H1 (cell line): ENCODE measurements around the gene ARHGAP26. TPM values are rescaled to one million over a fixed set of nuclear protein-coding genes. Genes with fewer than 3 reads are reported as not detected.

Experiments used
- CTCF ChIA-PET: fragments of 300-600 bp; sonication (Branson Sonifier 250); formaldehyde crosslinking; loops from one replicate; lab custom pipeline; 2021; ENCODE audit not compliant: partially characterized antibody; lab: Charles Lee
- POLR2A ChIA-PET: fragments of 300-600 bp; sonication (Branson Sonifier 250); formaldehyde crosslinking; loops from one replicate; lab custom pipeline; 2021; ENCODE audit warnings: inconsistent platforms; ENCODE audit not compliant: partially characterized antibody; lab: Charles Lee
- DNase-seq, 2 experiments: peaks; one replicate each; pipeline versions ENCODE4 v3.0.0 to v3.0.0-alpha.2; 2010 to 2022; ENCODE audit warnings: low spot score in 2 of 2, low read depth in 1 of 2, mixed read lengths in 1 of 2
- FAIRE-seq: peaks from 2 replicates; lab custom pipeline; 2011; peaks lifted over from hg19 to GRCh38; lab: Jason Lieb, UNC
- H2AFZ ChIP-seq: 2 replicates; pipeline ENCODE4 v1.8.1; 2012; ENCODE audit warnings: low read length, inconsistent platforms
- H2AK5ac ChIP-seq: 2 replicates; pipeline ENCODE4 v1.6.1; 2013; ENCODE audit warnings: low read depth, low read length
- H2BK120ac ChIP-seq: replicated peaks from 2 replicates; pipeline ENCODE3; 2013; ENCODE audit warnings: low read depth, low read length, inconsistent platforms
- H2BK12ac ChIP-seq: 2 replicates; pipeline ENCODE4 v1.6.1; 2013; ENCODE audit warnings: low read depth, low read length
- H2BK15ac ChIP-seq: 2 replicates; pipeline ENCODE4 v1.6.1; 2013; ENCODE audit warnings: low read length
- H2BK20ac ChIP-seq: 2 replicates; pipeline ENCODE4 v1.6.1; 2013; ENCODE audit warnings: low read length
- H2BK5ac ChIP-seq: 2 replicates; pipeline ENCODE4 v1.6.1; 2013; ENCODE audit warnings: low read depth, low read length
- H3K14ac ChIP-seq: 2 replicates; pipeline ENCODE4 v1.6.1; 2013; ENCODE audit warnings: inconsistent platforms; ENCODE audit not compliant: insufficient read length
- H3K18ac ChIP-seq: 2 replicates; pipeline ENCODE4 v1.6.1; 2013; ENCODE audit warnings: low read length; ENCODE audit errors: extremely low read depth
- H3K23ac ChIP-seq: 2 replicates; pipeline ENCODE4 v1.6.1; 2013; ENCODE audit warnings: inconsistent platforms; ENCODE audit not compliant: insufficient read length
- H3K23me2 ChIP-seq: 2 replicates; pipeline ENCODE4 v1.6.1; 2013; ENCODE audit warnings: low read depth, low read length
- H3K27ac ChIP-seq: 2 replicates; pipeline ENCODE4 v1.6.1; 2011; ENCODE audit warnings: low read depth, low read length, inconsistent platforms
- H3K27me3 ChIP-seq, 4 experiments: replicated peaks in 1 of 4; 1 replicate in 1 of 4; 2 replicates in 3 of 4; pipeline versions ENCODE4 v1.6.1 to v1.8.1; 2011 to 2013; ENCODE audit warnings: low read length in 3 of 4, mild to moderate bottlenecking in 3 of 4, inconsistent platforms in 2 of 4, mixed read lengths in 2 of 4, moderate library complexity in 1 of 4; ENCODE audit not compliant: control insufficient read depth in 3 of 4, insufficient read depth in 3 of 4; ENCODE audit errors: extremely low read depth in 1 of 4
- H3K36me3 ChIP-seq, 4 experiments: 2 replicates each; pipeline versions ENCODE4 v1.6.1 to v1.8.1; 2011 to 2013; ENCODE audit warnings: mild to moderate bottlenecking in 4 of 4, low read length in 3 of 4, moderate library complexity in 2 of 4, control low read depth in 1 of 4, inconsistent platforms in 1 of 4; ENCODE audit not compliant: insufficient read depth in 4 of 4, control insufficient read depth in 2 of 4
- H3K4ac ChIP-seq: replicated peaks from 2 replicates; pipeline ENCODE3; 2013; ENCODE audit warnings: low read length, low read depth, mixed read lengths, inconsistent platforms; ENCODE audit not compliant: insufficient read length
- H3K4me1 ChIP-seq, 4 experiments: replicated peaks in 1 of 4; 1 replicate in 1 of 4; 2 replicates in 3 of 4; pipeline versions ENCODE4 v1.6.1 to v1.8.1; 2011 to 2013; ENCODE audit warnings: low read length in 3 of 4, inconsistent platforms in 2 of 4, mixed read lengths in 1 of 4; ENCODE audit not compliant: insufficient read depth in 4 of 4, control insufficient read depth in 3 of 4
- H3K4me2 ChIP-seq, 2 experiments: 2 replicates each; pipeline versions ENCODE4 v1.6.1 to v1.8.1; 2011 to 2013; ENCODE audit warnings: low read depth in 2 of 2, low read length in 2 of 2, control low read depth in 1 of 2, inconsistent platforms in 1 of 2, mild to moderate bottlenecking in 1 of 2; ENCODE audit not compliant: insufficient read depth in 1 of 2
- H3K4me3 ChIP-seq, 4 experiments: fragments of 200-600, 300-600 bp in 1 of 4; sonication (generic), shearing (Covaris generic), sonication (Bioruptor Twin) in 1 of 4; 2 replicates each; pipeline versions ENCODE4 v1.5.1 to v1.8.1; 2011 to 2016; ENCODE audit warnings: low read length in 4 of 4, low read depth in 3 of 4, control low read depth in 2 of 4, inconsistent platforms in 2 of 4, mild to moderate bottlenecking in 2 of 4, mixed read lengths in 1 of 4, moderate library complexity in 1 of 4; ENCODE audit not compliant: insufficient read depth in 2 of 4; ENCODE audit errors: extremely low read depth in 1 of 4
- H3K56ac ChIP-seq: replicated peaks from 2 replicates; pipeline ENCODE3; 2013; ENCODE audit warnings: low read depth, mild to moderate bottlenecking, mixed read lengths, low read length, inconsistent platforms; ENCODE audit not compliant: insufficient read length
- H3K79me1 ChIP-seq: 2 replicates; pipeline ENCODE4 v1.6.1; 2013; ENCODE audit warnings: low read depth, low read length, control low read depth
- H3K79me2 ChIP-seq, 2 experiments: 2 replicates each; pipeline versions ENCODE4 v1.6.1 to v1.8.1; 2012 to 2013; ENCODE audit warnings: low read length in 2 of 2, mild to moderate bottlenecking in 2 of 2, inconsistent platforms in 1 of 2; ENCODE audit not compliant: insufficient read depth in 2 of 2, control insufficient read depth in 1 of 2
- H3K9ac ChIP-seq, 4 experiments: replicated peaks in 1 of 4; 1 replicate in 1 of 4; 2 replicates in 3 of 4; pipeline versions ENCODE4 v1.6.1 to v1.8.1; 2011 to 2013; ENCODE audit warnings: low read depth in 3 of 4, low read length in 3 of 4, control low read depth in 2 of 4, mild to moderate bottlenecking in 2 of 4, moderate library complexity in 2 of 4, inconsistent platforms in 1 of 4; ENCODE audit errors: extremely low read depth in 1 of 4
- H3K9me3 ChIP-seq, 2 experiments: 2 replicates each; pipeline versions ENCODE4 v1.6.1 to v1.8.1; 2012 to 2013; ENCODE audit warnings: mild to moderate bottlenecking in 2 of 2, moderate library complexity in 2 of 2, control low read depth in 1 of 2, inconsistent platforms in 1 of 2, low read depth in 1 of 2, low read length in 1 of 2, mixed read lengths in 1 of 2; ENCODE audit not compliant: insufficient read depth in 2 of 2
- H4K20me1 ChIP-seq, 2 experiments: replicated peaks in 1 of 2; 2 replicates each; pipeline versions ENCODE3 to v1.8.1; 2011 to 2013; ENCODE audit warnings: inconsistent platforms in 2 of 2, low read length in 2 of 2, mild to moderate bottlenecking in 1 of 2; ENCODE audit not compliant: insufficient read depth in 2 of 2, control insufficient read depth in 1 of 2
- H4K5ac ChIP-seq: 2 replicates; pipeline ENCODE4 v1.6.1; 2013; ENCODE audit warnings: low read length, low read depth, mixed read lengths, inconsistent platforms; ENCODE audit not compliant: insufficient read length
- H4K8ac ChIP-seq: 2 replicates; pipeline ENCODE4 v1.8.0; 2013; ENCODE audit warnings: mild to moderate bottlenecking, moderate library complexity, low read length, inconsistent platforms; ENCODE audit not compliant: insufficient read depth; ENCODE audit errors: extremely low read depth
- H4K91ac ChIP-seq: replicated peaks from 2 replicates; pipeline ENCODE3; 2013; ENCODE audit warnings: low read length, mixed read lengths, inconsistent platforms; ENCODE audit not compliant: insufficient read length
- E2F6 ChIP-seq: IDR thresholded peaks from 2 replicates; pipeline ENCODE4 v1.6.1; 2012; ENCODE audit warnings: inconsistent platforms
- EGR1 ChIP-seq: IDR thresholded peaks from 2 replicates; pipeline ENCODE4 v1.6.1; 2011; ENCODE audit warnings: low read depth, low read length, borderline replicate concordance
- JUN ChIP-seq: IDR thresholded peaks from 2 replicates; pipeline ENCODE4 v1.6.1; 2011; ENCODE audit warnings: low read depth, mild to moderate bottlenecking, improper control_type of control experiment, low read length
- POLR2A ChIP-seq, 2 experiments: IDR thresholded peaks; 1 replicate in 1 of 2; 2 replicates in 1 of 2; pipeline ENCODE4 v1.6.1; 2011; ENCODE audit warnings: low read depth in 2 of 2, low read length in 2 of 2, mild to moderate bottlenecking in 2 of 2; ENCODE audit errors: control extremely low read depth in 1 of 2
- SAP30 ChIP-seq: fragments of 300-600 bp; sonication (generic); IDR thresholded peaks from 2 replicates; pipeline ENCODE4 v1.7.1; 2012; ENCODE audit warnings: low read length, moderate library complexity, mild to moderate bottlenecking, inconsistent platforms; ENCODE audit not compliant: insufficient read depth, insufficient replicate concordance
- SP4 ChIP-seq: IDR thresholded peaks from 2 replicates; pipeline ENCODE4 v1.6.1; 2012; ENCODE audit warnings: low read length, inconsistent platforms
- YY1 ChIP-seq: IDR thresholded peaks from 2 replicates; pipeline ENCODE4 v1.6.1; 2011; ENCODE audit warnings: low read depth, mild to moderate bottlenecking, low read length
- WGBS, 2 experiments: shearing (Covaris generic) in 1 of 2; methylation state at CpG; one replicate each; pipeline versions ENCODE4 v1.1.6 to v1.1.7; 2013 to 2015; ENCODE audit warnings: low lambda C conversion rate in 2 of 2, mixed read lengths in 2 of 2, inconsistent platforms in 1 of 2, low coverage in 1 of 2, missing lambda C conversion rate in 1 of 2; ENCODE audit not compliant: insufficient replicate concordance in 2 of 2, insufficient coverage in 1 of 2, insufficient read length in 1 of 2; ENCODE audit errors: extremely low coverage in 1 of 2, missing lambda C conversion rate in 1 of 2; 5-methylcytosine and 5-hydroxymethylcytosine counted together
- polyA plus RNA-seq, 7 experiments: library from polyadenylated mRNA; depleted of rRNA in 3 of 7; stranded (reverse) in 5 of 7; unstranded in 2 of 7; fragments of >200 nt in 5 of 7; fragments of 200-250 nt in 2 of 7; gene quantifications; 1 replicate in 5 of 7; 2 replicates in 1 of 7; 4 replicates in 1 of 7; pipeline versions ENCODE4 v1.2.1 to v1.2.3, GENCODE V29; 2011 to 2013; ENCODE audit warnings: missing spikeins in 2 of 7, mixed read lengths in 2 of 7
- total RNA-seq: library from RNA; stranded (reverse); fragmentation: NEBNext Ultra II Directional; extraction: Animal tissue kit (Norgen Biotek cat#: 25700); gene quantifications from 2 replicates; pipeline ENCODE4 v1.2.1, GENCODE V29; 2021

ARHGAP26 gene
- total and polyA plus RNA-seq, 2 of the 8 experiments (the other 6 are each of a cell fraction or from before 2014, with no cell fraction given): 7.1 to 24.8 TPM

DNA sequence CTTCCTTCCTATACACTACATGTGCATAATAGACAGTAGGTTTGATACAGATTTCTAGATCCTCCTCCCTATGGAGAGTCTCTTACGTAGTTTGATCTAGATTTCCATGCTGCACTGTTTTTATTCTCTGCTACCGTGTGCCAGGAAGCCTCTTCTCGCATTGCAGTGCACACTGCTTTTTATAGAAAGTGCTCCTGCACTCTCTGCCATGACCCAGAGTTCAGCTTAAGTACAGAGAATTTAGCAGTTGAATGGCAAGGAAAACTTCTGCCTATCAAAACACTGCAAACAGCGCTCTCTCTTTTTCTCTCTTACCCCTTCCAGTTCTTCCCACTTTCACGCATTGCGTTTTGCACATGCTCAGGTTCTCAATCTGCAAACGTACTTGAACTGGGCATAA, 187.4 kb downstream of the ARHGAP26 start:
- H3K4me3 ChIP-seq: no peak overlapping the region
- no peak overlapping the region for H3K4me2 ChIP-seq
- H2BK20ac ChIP-seq: no peak overlapping the region
- H4K91ac ChIP-seq: no peak overlapping the region
- H3K9ac ChIP-seq: no peak overlapping the region
- DNase-seq (no peak), FAIRE-seq (no peak)
- no peak overlapping the region for H3K23ac ChIP-seq
- no peak overlapping the region for H2BK120ac ChIP-seq
- TF ChIP-seq JUN: no peak
- TF ChIP-seq EGR1: no peak
- no peak for TF ChIP-seq SP4
- no peak for TF ChIP-seq POLR2A (IDR thresholded peaks at IDR 0.05; ENCODE audit: control extremely low read depth in 1 of 2, low read depth in 2 of 2, low read length in 2 of 2)
- no peak for TF ChIP-seq SAP30
- no peak for TF ChIP-seq E2F6
- TF ChIP-seq YY1: no peak
- 89% methylated on average over 7 of the region's 7 CpGs; no CpG with 5 or more reads in 1 of the 2 experiments for WGBS, 2 experiments
- ChIA-PET POLR2A (no interaction called here), CTCF (interaction anchor here (0.8 to 2.9 kb wide), 6 partner anchors 11 to 241 kb away, joined by 3 to 17 read pairs (median 5); no protein-coding TSS in a partner anchor)
- H4K8ac ChIP-seq: no peak overlapping the region
- H3K27me3 ChIP-seq: no peaks in the 10 kb centered on the region
- H3K4ac ChIP-seq: no peak overlapping the region
- H2BK15ac ChIP-seq: no peak overlapping the region
- no peak overlapping the region for H2AK5ac ChIP-seq
- no peak overlapping the region for H4K5ac ChIP-seq
- no peaks in the 10 kb centered on the region for H3K23me2 ChIP-seq
- no peak overlapping the region for H3K27ac ChIP-seq
- H2BK5ac ChIP-seq: no peak overlapping the region
- no peak overlapping the region for H3K14ac ChIP-seq
- H3K79me2 ChIP-seq: no peaks in the 10 kb centered on the region
- H2AFZ ChIP-seq: no peak overlapping the region
- H3K36me3 ChIP-seq: peaks cover 0 to 2% (median 0%) of the 10 kb centered on the region in 4 experiments; a peak in 2 of 8 replicates
- H3K79me1 ChIP-seq: no peaks in the 10 kb centered on the region
- no peaks in the 10 kb centered on the region for H4K20me1 ChIP-seq
- H3K9me3 ChIP-seq: no peaks in the 10 kb centered on the region; a peak in 1 of 4 replicates
- H3K56ac ChIP-seq: no peak overlapping the region
- H3K18ac ChIP-seq: no peak overlapping the region
- H2BK12ac ChIP-seq: no peak overlapping the region
- no peaks in the 10 kb centered on the region for H3K4me1 ChIP-seq
